HT1080 (cell line): ENCODE data around the gene KIF3B. TPM values are rescaled to one million over a fixed set of nuclear protein-coding genes. Genes with fewer than 3 reads are reported as not detected.
"Not testable (repeated sequence)": the region's sequence is repeated elsewhere in the genome, so short reads cannot be mapped to it uniquely, and the experiment has no call there.

Experiments used
- DNase-seq: peaks from one replicate; pipeline ENCODE4 v3.0.0-alpha.2; 2015; ENCODE audit warnings: low read depth
- total RNA-seq: library from RNA; depleted of rRNA; stranded (reverse); fragments of >200 nt; shearing (Covaris generic); gene quantifications from 2 replicates; pipeline ENCODE4 v1.2.3, GENCODE V29; 2014

Gene KIF3B
- total RNA-seq, 1 experiment from 2014 or later: 17.1 TPM

- no peak for DNase-seq
Measured at GRCh38 chr20:32292548-32292947, 15.1 kb downstream of the KIF3B start.

GRCh38 chr20:32294071-32294470 lies 16.6 kb downstream of the KIF3B start:
- no peak for DNase-seq

GRCh38 chr20:32296412-32296811 lies 19.0 kb downstream of the KIF3B start:
- no peak for DNase-seq

- DNase-seq: no peak
Measured at GRCh38 chr20:32296819-32297420, 19.5 kb downstream of the KIF3B start.

- DNase-seq: no peak
Measured at GRCh38 chr20:32297439-32297838, 20.0 kb downstream of the KIF3B start.

GRCh38 chr20:32300647-32301046 lies 23.2 kb downstream of the KIF3B start:
- no peak for DNase-seq

- no peak for DNase-seq
Measured at GRCh38 chr20:32301719-32302506, 24.5 kb downstream of the KIF3B start.

- no peak for DNase-seq
Measured at GRCh38 chr20:32302507-32302872, 25.0 kb downstream of the KIF3B start.

- DNase-seq: peak; percentile 37
Measured at GRCh38 chr20:32304131-32304746, 26.8 kb downstream of the KIF3B start.

GRCh38 chr20:32312718-32313424 lies 35.4 kb downstream of the KIF3B start:
- no peak for DNase-seq

- DNase-seq: no peak
Measured at GRCh38 chr20:32314768-32315167, 37.3 kb downstream of the KIF3B start.

GRCh38 chr20:32315399-32315798 lies 37.9 kb downstream of the KIF3B start:
- DNase-seq: no peak

- DNase-seq: no peak
Measured at GRCh38 chr20:32315891-32316290, 38.4 kb downstream of the KIF3B start.

- DNase-seq: peak; percentile 59
Measured at GRCh38 chr20:32316667-32317066, 39.2 kb downstream of the KIF3B start.

GRCh38 chr20:32319100-32319499 lies 41.6 kb downstream of the KIF3B start:
- DNase-seq: no peak

- no peak for DNase-seq
Measured at GRCh38 chr20:32320305-32320704, 42.9 kb downstream of the KIF3B start.

- no peak for DNase-seq
Measured at GRCh38 chr20:32321390-32321789, 43.9 kb downstream of the KIF3B start.

- not testable (repeated sequence) for DNase-seq
Measured at GRCh38 chr20:32322260-32322659, 44.8 kb downstream of the KIF3B start.

- not testable (repeated sequence) for DNase-seq
Measured at GRCh38 chr20:32323761-32324160, 46.3 kb downstream of the KIF3B start.

- peak; percentile 94 for DNase-seq
Measured at GRCh38 chr20:32325706-32326503, 48.5 kb downstream of the KIF3B start.

- DNase-seq: no peak
Measured at GRCh38 chr20:32326504-32326845, 49.0 kb downstream of the KIF3B start.
